LNCaP clone FGC (cell line): ENCODE results near the gene MAP3K9.

Experiments
- DNase-seq: peaks from one replicate; pipeline ENCODE4 v3.0.0-alpha.2; 2011; ENCODE audit warnings: low read depth
- H3K4me3 ChIP-seq: 2 replicates; pipeline ENCODE4 v1.5.1; 2011; ENCODE audit warnings: mild to moderate bottlenecking, low read depth, low read length, control low read depth
- CTCF ChIP-seq: IDR thresholded peaks from 2 replicates; pipeline ENCODE4 v1.5.1; 2012; ENCODE audit warnings: mild to moderate bottlenecking; ENCODE audit not compliant: control insufficient read depth, insufficient read depth; ENCODE audit errors: extremely low read depth

Gene MAP3K9

GRCh38 chr14:70753518-70753953, 55.8 kb downstream of the MAP3K9 start:
- peak; percentile 14 for DNase-seq
- no peak overlapping the region for H3K4me3 ChIP-seq
- TF ChIP-seq CTCF = no peak

GRCh38 chr14:70748422-70748821, 60.9 kb downstream of the MAP3K9 start:
- TF ChIP-seq CTCF = no peak
- no peak overlapping the region for H3K4me3 ChIP-seq
- DNase-seq = no peak

GRCh38 chr14:70744641-70745040, 64.7 kb downstream of the MAP3K9 start:
- DNase-seq = no peak
- no peak for TF ChIP-seq CTCF
- no peak overlapping the region for H3K4me3 ChIP-seq

- no peak overlapping the region for H3K4me3 ChIP-seq
- TF ChIP-seq CTCF = no peak
- DNase-seq = no peak
These were observed 67.0 kb downstream of the MAP3K9 start for GRCh38 chr14:70742316-70742715.

- no peak for DNase-seq
- no peak overlapping the region for H3K4me3 ChIP-seq
- no peak for TF ChIP-seq CTCF
These were observed 67.8 kb downstream of the MAP3K9 start for GRCh38 chr14:70741482-70741881.

- no peak for DNase-seq
- no peak overlapping the region for H3K4me3 ChIP-seq
- TF ChIP-seq CTCF = no peak
These were observed 74.3 kb downstream of the MAP3K9 start for GRCh38 chr14:70735043-70735442.

GRCh38 chr14:70731447-70732239, 77.7 kb downstream of the MAP3K9 start:
- no peak overlapping the region for H3K4me3 ChIP-seq
- TF ChIP-seq CTCF = no peak
- DNase-seq = no peak
